ENCODE measurements around the gene CLEC19A.

The CLEC19A gene

DNA sequence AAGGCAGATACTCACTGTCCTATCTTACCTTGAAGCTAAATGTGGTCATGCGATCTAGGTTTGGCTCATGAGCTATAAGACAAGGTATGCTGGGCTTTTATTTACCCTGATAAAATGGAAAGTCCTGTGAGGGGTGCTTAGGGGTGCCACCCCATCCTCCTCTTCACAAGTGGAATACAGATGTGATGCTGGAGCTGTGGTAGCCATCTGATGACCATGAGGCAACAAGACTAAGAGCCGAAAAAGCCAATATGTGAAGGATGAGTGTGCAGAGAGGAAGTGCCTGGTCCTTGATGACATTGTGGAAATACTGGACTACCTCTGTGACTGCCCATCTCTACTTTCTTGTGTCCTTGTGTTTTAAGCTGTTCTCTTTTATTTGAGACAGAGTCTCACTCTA, 74.0 kb downstream of the CLEC19A start:
- WGBS, 2 donors (ENCODE audit: extremely low coverage in 2 of 2, insufficient read length in 2 of 2, insufficient replicate concordance in 1 of 2) = no CpG with 5 or more reads among the region's 2 CpGs
- Histone ChIP-seq H2BK15ac (ENCODE audit: low read length) (no peak overlapping the region), H3K14ac (ENCODE audit: low read length) (no peak overlapping the region), H3K4me1 (ENCODE audit: control insufficient read depth in 2 of 2, insufficient read depth in 1 of 2, low read depth in 1 of 2, low read length in 2 of 2) (no peaks in the 10 kb centered on the region), H3K9me3 (replicated peaks in 1 of 2; ENCODE audit: control insufficient read depth in 2 of 2, insufficient read depth in 1 of 2, low read depth in 1 of 2, low read length in 2 of 2) (peaks cover 0 to 2% of the 10 kb centered on the region in 2 donors), H3K4me3 (ENCODE audit: low read length in 2 of 2) (no peak overlapping the region), H2BK120ac (ENCODE audit: low read depth, low read length) (no peak overlapping the region), H3K27me3 (ENCODE audit: control insufficient read depth in 3 of 3, insufficient read depth in 3 of 3, low read depth in 1 of 3, low read length in 3 of 3) (no peaks in the 10 kb centered on the region), H2BK12ac (ENCODE audit: low read length) (no peak overlapping the region), H3K18ac (ENCODE audit: low read length) (no peak overlapping the region), H2BK5ac (ENCODE audit: low read length) (no peak overlapping the region), H2AFZ (ENCODE audit: low read length) (no peak overlapping the region), H2AK5ac (ENCODE audit: low read depth, low read length) (no peak overlapping the region), H3K79me1 (ENCODE audit: low read depth, low read length) (no peaks in the 10 kb centered on the region), H3K27ac (replicated peaks; ENCODE audit: low read length) (no peak overlapping the region), H3K36me3 (replicated peaks in 1 of 2; ENCODE audit: control insufficient read depth in 2 of 2, insufficient read depth in 2 of 2, low read length in 2 of 2) (no peaks in the 10 kb centered on the region), H3K4me2 (ENCODE audit: insufficient read depth, low read length, poor library complexity, severe bottlenecking) (no peak overlapping the region), H3K23ac (ENCODE audit: low read depth, low read length, poor library complexity) (no peak overlapping the region), H4K91ac (ENCODE audit: low read depth, low read length, poor library complexity) (no peak overlapping the region), H3K9ac (ENCODE audit: low read depth, low read length, poor library complexity) (no peak overlapping the region), H4K8ac (ENCODE audit: low read depth, low read length) (no peak overlapping the region), H3K4ac (ENCODE audit: low read length) (no peak overlapping the region)
- no peak for DNase-seq (ENCODE audit: low spot score)
